ENCODE results near the gene FKBP5. TPM values are rescaled to one million over a fixed set of nuclear protein-coding genes. Genes with fewer than 3 reads are reported as not detected.

Gene FKBP5
- total and polyA plus RNA-seq, 2 donors (not counting 1 experiment from before 2014, with no cell fraction given): 10.9 to 16.3 TPM

- H3K9me3 ChIP-seq (ENCODE audit: control insufficient read depth, insufficient read depth, low read depth, low read length): no peaks in the 10 kb centered on the region
- no peak for DNase-seq (ENCODE audit: low read depth in 2 of 2)
- no peak overlapping the region for H3K4me3 ChIP-seq (replicated peaks in 1 of 4; ENCODE audit: control extremely low read depth in 1 of 4, insufficient read depth in 1 of 4, low read depth in 3 of 4, low read length in 4 of 4)
- no peaks in the 10 kb centered on the region for H4K20me1 ChIP-seq (ENCODE audit: control insufficient read depth, extremely low read depth, insufficient read depth, low read length)
- no peak overlapping the region for H2AFZ ChIP-seq (ENCODE audit: low read length)
- no peak overlapping the region for H3K4me2 ChIP-seq (ENCODE audit: extremely low read depth, insufficient read depth, low read length)
- H3K27ac ChIP-seq (ENCODE audit: insufficient read depth, low read length): no peak overlapping the region
- no peaks in the 10 kb centered on the region for H3K36me3 ChIP-seq (ENCODE audit: control insufficient read depth, insufficient read depth, low read length)
- no peaks in the 10 kb centered on the region for H3K27me3 ChIP-seq (ENCODE audit: control insufficient read depth, insufficient read depth, low read length)
- H3K79me2 ChIP-seq (ENCODE audit: control insufficient read depth, insufficient read depth, low read length): no peaks in the 10 kb centered on the region
- H3K4me1 ChIP-seq (ENCODE audit: control insufficient read depth, extremely low read depth, insufficient read depth, low read length): no peaks in the 10 kb centered on the region
- TF ChIP-seq EZH2 (IDR thresholded peaks at IDR 0.05; ENCODE audit: low read length, missing control alignments): no peak
- TF ChIP-seq CTCF (conservative IDR thresholded peaks at IDR 0.05 in 1 of 2, IDR thresholded peaks at IDR 0.05 in 1 of 2; ENCODE audit: low read depth in 1 of 2, low read length in 2 of 2): no peak
- H3K9ac ChIP-seq (ENCODE audit: insufficient read depth, low read length): no peak overlapping the region
Measured at GRCh38 chr6:35707714-35708407, 19.1 kb upstream of the FKBP5 start.

GRCh38 chr6:35706468-35706867 lies 17.8 kb upstream of the FKBP5 start:
- H3K9ac ChIP-seq (ENCODE audit: insufficient read depth, low read length): no peak overlapping the region
- no peaks in the 10 kb centered on the region for H3K36me3 ChIP-seq (ENCODE audit: control insufficient read depth, insufficient read depth, low read length)
- no peaks in the 10 kb centered on the region for H3K4me1 ChIP-seq (ENCODE audit: control insufficient read depth, extremely low read depth, insufficient read depth, low read length)
- no peak overlapping the region for H2AFZ ChIP-seq (ENCODE audit: low read length)
- H3K4me2 ChIP-seq (ENCODE audit: extremely low read depth, insufficient read depth, low read length): no peak overlapping the region
- H4K20me1 ChIP-seq (ENCODE audit: control insufficient read depth, extremely low read depth, insufficient read depth, low read length): no peaks in the 10 kb centered on the region
- no peaks in the 10 kb centered on the region for H3K79me2 ChIP-seq (ENCODE audit: control insufficient read depth, insufficient read depth, low read length)
- DNase-seq (ENCODE audit: low read depth in 2 of 2): peak in 1 of 2 donors; percentile 51
- no peak overlapping the region for H3K4me3 ChIP-seq (replicated peaks in 1 of 4; ENCODE audit: control extremely low read depth in 1 of 4, insufficient read depth in 1 of 4, low read depth in 3 of 4, low read length in 4 of 4)
- no peaks in the 10 kb centered on the region for H3K27me3 ChIP-seq (ENCODE audit: control insufficient read depth, insufficient read depth, low read length)
- no peaks in the 10 kb centered on the region for H3K9me3 ChIP-seq (ENCODE audit: control insufficient read depth, insufficient read depth, low read depth, low read length)
- TF ChIP-seq EZH2 (IDR thresholded peaks at IDR 0.05; ENCODE audit: low read length, missing control alignments): no peak
- no peak for TF ChIP-seq CTCF (conservative IDR thresholded peaks at IDR 0.05 in 1 of 2, IDR thresholded peaks at IDR 0.05 in 1 of 2; ENCODE audit: low read depth in 1 of 2, low read length in 2 of 2)
- no peak overlapping the region for H3K27ac ChIP-seq (ENCODE audit: insufficient read depth, low read length)

GRCh38 chr6:35703554-35703953 lies 14.8 kb upstream of the FKBP5 start:
- Histone ChIP-seq H3K4me3 (replicated peaks in 1 of 4; ENCODE audit: control extremely low read depth in 1 of 4, insufficient read depth in 1 of 4, low read depth in 3 of 4, low read length in 4 of 4) (no peak overlapping the region), H3K4me2 (ENCODE audit: extremely low read depth, insufficient read depth, low read length) (no peak overlapping the region), H3K9me3 (ENCODE audit: control insufficient read depth, insufficient read depth, low read depth, low read length) (no peaks in the 10 kb centered on the region), H4K20me1 (ENCODE audit: control insufficient read depth, extremely low read depth, insufficient read depth, low read length) (no peaks in the 10 kb centered on the region), H3K4me1 (ENCODE audit: control insufficient read depth, extremely low read depth, insufficient read depth, low read length) (no peaks in the 10 kb centered on the region), H3K79me2 (ENCODE audit: control insufficient read depth, insufficient read depth, low read length) (no peaks in the 10 kb centered on the region), H3K27me3 (ENCODE audit: control insufficient read depth, insufficient read depth, low read length) (no peaks in the 10 kb centered on the region), H3K27ac (ENCODE audit: insufficient read depth, low read length) (no peak overlapping the region), H3K9ac (ENCODE audit: insufficient read depth, low read length) (no peak overlapping the region), H2AFZ (ENCODE audit: low read length) (no peak overlapping the region), H3K36me3 (ENCODE audit: control insufficient read depth, insufficient read depth, low read length) (no peaks in the 10 kb centered on the region)
- no peak for DNase-seq (ENCODE audit: low read depth in 2 of 2)
- TF ChIP-seq CTCF (conservative IDR thresholded peaks at IDR 0.05 in 1 of 2, IDR thresholded peaks at IDR 0.05 in 1 of 2; ENCODE audit: low read depth in 1 of 2, low read length in 2 of 2) (no peak), EZH2 (IDR thresholded peaks at IDR 0.05; ENCODE audit: low read length, missing control alignments) (no peak)

Measured in fibroblast of lung (primary cell).